ENCODE measurements around the gene MYG1. TPM values are rescaled to one million over a fixed set of nuclear protein-coding genes. Genes with fewer than 3 reads are reported as not detected.

Gene MYG1, protein sequence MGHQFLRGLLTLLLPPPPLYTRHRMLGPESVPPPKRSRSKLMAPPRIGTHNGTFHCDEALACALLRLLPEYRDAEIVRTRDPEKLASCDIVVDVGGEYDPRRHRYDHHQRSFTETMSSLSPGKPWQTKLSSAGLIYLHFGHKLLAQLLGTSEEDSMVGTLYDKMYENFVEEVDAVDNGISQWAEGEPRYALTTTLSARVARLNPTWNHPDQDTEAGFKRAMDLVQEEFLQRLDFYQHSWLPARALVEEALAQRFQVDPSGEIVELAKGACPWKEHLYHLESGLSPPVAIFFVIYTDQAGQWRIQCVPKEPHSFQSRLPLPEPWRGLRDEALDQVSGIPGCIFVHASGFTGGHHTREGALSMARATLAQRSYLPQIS
- total RNA-seq (2014; rRNA removed; shearing (Covaris generic)) = 41.0 and 53.4 TPM in 2 replicates
- 59.3 and 64.9 TPM in 2 replicates for total RNA-seq (2022)
- Bru-seq, nascent RNA = percentile 58 among the genes with signal in this experiment
- percentile 70 among the genes with signal in this experiment for BruChase-seq, experiment 1, labeled RNA remaining after a 6-hour chase
- percentile 66 among the genes with signal in this experiment for BruChase-seq, experiment 2, labeled RNA remaining after a 2-hour chase
- long read RNA-seq, transcript C12orf10-201 (7 exons, 1,192 nt) = major isoform, 37 of 50 reads
- long read RNA-seq, partial matches to known transcripts = 4 of 50 reads
- long read RNA-seq, other reads (novel, unspliced or antisense) = 4 of 50 reads

DNA sequence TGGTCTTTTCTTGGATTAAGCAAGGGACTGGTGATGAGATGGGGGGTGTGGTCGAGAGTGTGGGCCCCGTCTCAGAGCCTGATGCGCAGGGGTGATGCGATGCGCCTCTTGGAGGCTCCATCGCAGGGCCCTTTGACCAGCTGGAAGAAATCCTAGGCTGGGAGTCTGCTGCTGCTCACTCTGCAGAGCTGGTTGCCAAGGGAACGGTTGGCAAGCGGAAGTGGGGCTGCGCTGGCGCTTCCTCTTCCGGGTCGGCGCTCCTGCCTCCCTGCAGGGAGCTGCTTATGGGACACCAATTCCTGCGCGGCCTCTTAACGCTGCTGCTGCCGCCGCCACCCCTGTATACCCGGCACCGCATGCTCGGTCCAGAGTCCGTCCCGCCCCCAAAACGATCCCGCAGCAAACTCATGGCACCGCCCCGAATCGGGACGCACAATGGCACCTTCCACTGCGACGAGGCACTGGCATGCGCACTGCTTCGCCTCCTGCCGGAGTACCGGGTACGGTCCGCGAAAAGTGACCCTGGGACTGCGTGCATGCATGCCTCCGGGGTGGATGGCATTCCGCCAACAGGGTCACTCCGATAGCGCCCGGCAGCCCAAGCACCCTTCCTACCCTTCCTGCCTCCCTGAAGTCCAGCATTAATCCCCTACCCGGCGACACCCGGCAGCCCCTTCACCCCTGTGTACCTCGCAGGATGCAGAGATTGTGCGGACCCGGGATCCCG, at the start of gene MYG1:
MYG1 (plus strand) TSS at position 242 of the 727 bp plus-strand sequence; CDS start at position 285, 43 bp downstream.
- Histone ChIP-seq H2AFZ (ENCODE audit: low read length) (no peak within 1 kb of the TSS; the same call in 1 of the 2 replicates), H3K4me3 (ENCODE audit: low read depth, low read length, poor library complexity, severe bottlenecking) (peak within 1 kb of the TSS; percentile 72)
- BruUV-seq (replicated peaks) = no TSS peak

DNA sequence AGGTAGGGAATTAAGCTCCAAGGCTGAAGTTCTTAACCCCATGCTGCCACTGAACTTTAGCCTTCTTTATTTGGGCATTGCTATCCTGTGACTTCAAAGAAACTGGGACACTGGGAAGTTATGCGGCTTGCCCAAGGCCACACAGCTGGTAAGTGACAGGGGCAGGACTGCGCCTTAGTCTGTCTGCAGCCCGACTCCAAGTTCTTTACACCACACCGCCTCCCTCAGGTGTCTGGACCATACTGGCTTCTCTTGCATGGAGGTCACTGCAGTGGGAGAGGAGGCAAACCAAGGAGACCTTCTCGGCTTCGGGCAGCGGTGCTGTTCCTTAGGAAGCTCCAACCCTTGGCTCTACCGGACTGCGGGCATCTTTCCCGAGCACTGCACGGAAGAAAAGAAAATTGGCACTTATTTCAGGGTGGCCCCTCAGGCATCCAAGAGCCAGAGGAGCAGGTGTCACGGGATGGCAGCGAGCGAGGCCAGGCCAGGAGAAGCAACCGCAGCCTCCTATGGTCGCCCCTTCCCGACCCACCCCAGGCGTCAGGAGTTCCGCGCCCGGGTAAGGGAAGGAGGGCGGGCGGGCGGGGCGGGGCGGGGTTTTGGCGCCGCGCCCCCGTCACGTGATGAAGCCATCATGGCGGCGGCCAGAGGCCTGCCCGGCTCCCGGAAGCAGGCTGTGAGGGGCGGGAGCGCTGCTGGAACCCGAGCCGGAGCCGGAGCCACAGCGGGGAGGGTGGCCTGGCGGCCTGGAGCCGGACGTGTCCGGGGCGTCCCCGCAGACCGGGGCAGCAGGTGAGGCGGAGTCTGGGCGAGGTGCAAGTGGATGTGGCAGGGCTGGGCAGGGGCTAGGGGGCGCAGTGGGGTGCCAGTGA, 47.8 kb upstream of the MYG1 start:
- H3K4me1 ChIP-seq (ENCODE audit: insufficient read depth, low read length, poor library complexity, severe bottlenecking) = peaks cover 32% of the 10 kb centered on the region
- peak overlapping the region; percentile 100 for H3K4me2 ChIP-seq (ENCODE audit: low read length)
- TSS peak; percentile 86 for BruUV-seq (replicated peaks)
- no peaks in the 10 kb centered on the region for H3K9me3 ChIP-seq (ENCODE audit: low read length)
- intact Hi-C loops (cut with micrococcal nuclease; ENCODE audit: unreplicated experiment) = loop anchor here (2.0 kb wide), 3 partner anchors 31 to 43 kb away; partner anchors contain the start of gene PFDN5
- no peaks in the 10 kb centered on the region for H4K20me1 ChIP-seq (ENCODE audit: insufficient read depth, low read length)
- peaks cover 12% of the 10 kb centered on the region; the same call in 1 of the 2 replicates for H3K79me2 ChIP-seq (ENCODE audit: insufficient read depth, low read depth, low read length)
- peaks cover 9% of the 10 kb centered on the region; the same call in 1 of the 2 replicates for H3K36me3 ChIP-seq (ENCODE audit: insufficient read depth, low read length)
- ChIA-PET POLR2A (interaction anchor here (0.8 to 2.2 kb wide), 8 partner anchors 9 to 70 kb away, joined by 3 to 6 read pairs (median 4); partner anchors contain the start of genes AAAS, ITGB7 and PFDN5), CTCF (ENCODE audit: unreplicated experiment) (interaction anchor here (0.6 to 1.4 kb wide), 6 partner anchors 16 to 41 kb away, joined by 3 to 5 read pairs (median 4); partner anchors contain the start of gene ESPL1)
- H2AFZ ChIP-seq (ENCODE audit: low read length) = peak overlapping the region; percentile 90
- peak; percentile 84 for DNase-seq (ENCODE audit: low spot score)
- peak overlapping the region; percentile 91 for H3K4me3 ChIP-seq (ENCODE audit: low read depth, low read length, poor library complexity, severe bottlenecking)
- no peaks in the 10 kb centered on the region for H3K9me2 ChIP-seq (ENCODE audit: insufficient read depth, low read length)
- TF ChIP-seq, protein P1, sequence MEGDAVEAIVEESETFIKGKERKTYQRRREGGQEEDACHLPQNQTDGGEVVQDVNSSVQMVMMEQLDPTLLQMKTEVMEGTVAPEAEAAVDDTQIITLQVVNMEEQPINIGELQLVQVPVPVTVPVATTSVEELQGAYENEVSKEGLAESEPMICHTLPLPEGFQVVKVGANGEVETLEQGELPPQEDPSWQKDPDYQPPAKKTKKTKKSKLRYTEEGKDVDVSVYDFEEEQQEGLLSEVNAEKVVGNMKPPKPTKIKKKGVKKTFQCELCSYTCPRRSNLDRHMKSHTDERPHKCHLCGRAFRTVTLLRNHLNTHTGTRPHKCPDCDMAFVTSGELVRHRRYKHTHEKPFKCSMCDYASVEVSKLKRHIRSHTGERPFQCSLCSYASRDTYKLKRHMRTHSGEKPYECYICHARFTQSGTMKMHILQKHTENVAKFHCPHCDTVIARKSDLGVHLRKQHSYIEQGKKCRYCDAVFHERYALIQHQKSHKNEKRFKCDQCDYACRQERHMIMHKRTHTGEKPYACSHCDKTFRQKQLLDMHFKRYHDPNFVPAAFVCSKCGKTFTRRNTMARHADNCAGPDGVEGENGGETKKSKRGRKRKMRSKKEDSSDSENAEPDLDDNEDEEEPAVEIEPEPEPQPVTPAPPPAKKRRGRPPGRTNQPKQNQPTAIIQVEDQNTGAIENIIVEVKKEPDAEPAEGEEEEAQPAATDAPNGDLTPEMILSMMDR (conservative IDR thresholded peaks at IDR 0.05; ENCODE audit: low read length) = peak; percentile 66
- no peak for TF ChIP-seq EZH2phosphoT487 (IDR thresholded peaks at IDR 0.05; ENCODE audit: borderline replicate concordance, low read depth, low read length)
- peak overlapping the region; percentile 48 for H3K27ac ChIP-seq (ENCODE audit: low read depth, low read length, poor library complexity, severe bottlenecking)

More for the DNA sequence above, at the start of gene MYG1:
- H3K79me2 ChIP-seq (ENCODE audit: insufficient read depth, low read depth, low read length) = peaks cover 25% of the 10 kb centered on the region
- no peaks in the 10 kb centered on the region for H3K9me3 ChIP-seq (ENCODE audit: low read length)
- peaks cover 52% of the 10 kb centered on the region for H3K36me3 ChIP-seq (ENCODE audit: insufficient read depth, low read length)
- H3K9me2 ChIP-seq (ENCODE audit: insufficient read depth, low read length) = no peaks in the 10 kb centered on the region
- intact Hi-C loops (cut with micrococcal nuclease; ENCODE audit: unreplicated experiment) = loop anchor here (1.0 kb wide), 1 partner anchor 22 kb away; the partner anchor contains the start of gene AAAS
- no peak for TF ChIP-seq EZH2phosphoT487 (IDR thresholded peaks at IDR 0.05; ENCODE audit: borderline replicate concordance, low read depth, low read length)
- TF ChIP-seq, protein P1 (conservative IDR thresholded peaks at IDR 0.05; ENCODE audit: low read length) = no peak; the same call in 1 of the 2 replicates
- H3K4me2 ChIP-seq (ENCODE audit: low read length) = peak within 1 kb of the TSS; percentile 84
- H4K20me1 ChIP-seq (ENCODE audit: insufficient read depth, low read length) = no peaks in the 10 kb centered on the region
- POLR2A ChIA-PET = interaction anchor here (0.6 to 2.4 kb wide), 5 partner anchors 21 to 304 kb away, joined by 3 to 17 read pairs (median 5); partner anchors contain the start of genes AAAS and SP1
- CTCF ChIA-PET (ENCODE audit: unreplicated experiment) = interaction anchor here (0.7 to 1.2 kb wide), 3 partner anchors 20 to 45 kb away, joined by 3 to 4 read pairs (median 4); partner anchors contain the start of gene AAAS
- DNase-seq (ENCODE audit: low spot score) = peak; percentile 92
- no peak within 1 kb of the TSS for H3K27ac ChIP-seq (ENCODE audit: low read depth, low read length, poor library complexity, severe bottlenecking)
- H3K4me1 ChIP-seq (ENCODE audit: insufficient read depth, low read length, poor library complexity, severe bottlenecking) = peaks cover 28% of the 10 kb centered on the region

All from OCI-LY7 (cell line).